Sigmoid colon (tissue), 7 donors: Measurements from ENCODE around the gene APOC3. TPM values are rescaled to one million over a fixed set of nuclear protein-coding genes. Genes with fewer than 3 reads are reported as not detected.
A peak's percentile ranks its signal among the peaks of the same experiment; 100 is the strongest.

Experiments used
- DNase-seq: peaks from one replicate; pipeline ENCODE4 v3.0.0-alpha.2; 2019
- H3K27ac ChIP-seq, 4 donors: fragments of 200-600 bp; sonication (generic); one replicate each; pipeline ENCODE4 v1.5.1; 2016 to 2019; ENCODE audit warnings: mild to moderate bottlenecking in 1 of 4
- H3K27me3 ChIP-seq, 3 donors: fragments of 200-600 bp; sonication (generic); one replicate each; pipeline ENCODE4 v1.5.1; 2019; ENCODE audit warnings: mild to moderate bottlenecking in 1 of 3
- H3K36me3 ChIP-seq, 4 donors: fragments of 200-600 bp; sonication (generic); one replicate each; pipeline ENCODE4 v1.5.1; 2016 to 2019
- H3K4me1 ChIP-seq, 4 donors: fragments of 200-600 bp; sonication (generic); one replicate each; pipeline ENCODE4 v1.5.1; 2017 to 2019
- H3K4me3 ChIP-seq, 4 donors: fragments of 200-600 bp; sonication (generic); one replicate each; pipeline ENCODE4 v1.5.1; 2017 to 2019; ENCODE audit warnings: mild to moderate bottlenecking in 2 of 4, moderate library complexity in 1 of 4
- H3K9me3 ChIP-seq, 4 donors: fragments of 200-600 bp in 3 of 4; sonication (generic) in 3 of 4; one replicate each; pipeline versions ENCODE4 v1.5.1 to v1.6.1; 2013 to 2019
- CTCF ChIP-seq, 4 experiments: fragments of 450-650 bp in 3 of 4; fragments of 200-600 bp in 1 of 4; IDR thresholded peaks; one replicate each; pipeline ENCODE4 v1.5.1; 2016 to 2019; ENCODE audit warnings: antibody characterized with exemption in 4 of 4, mild to moderate bottlenecking in 3 of 4, moderate library complexity in 2 of 4
- EP300 ChIP-seq, 4 donors: sonication (generic); formaldehyde crosslinking; IDR thresholded peaks; one replicate each; pipeline ENCODE4 v1.6.1; 2017; ENCODE audit warnings: antibody characterized with exemption in 4 of 4
- POLR2A ChIP-seq, 2 donors: fragments of 450-650 bp; IDR thresholded peaks; one replicate each; pipeline ENCODE4 v1.6.1; 2016; ENCODE audit warnings: antibody characterized with exemption in 2 of 2, mild to moderate bottlenecking in 2 of 2, moderate library complexity in 2 of 2
- POLR2AphosphoS5 ChIP-seq, 4 donors: sonication (generic); formaldehyde crosslinking; IDR thresholded peaks; one replicate each; pipeline ENCODE4 v1.6.1; 2017; ENCODE audit warnings: antibody characterized with exemption in 4 of 4
- WGBS, 2 donors: extraction: QIAGEN DNeasy Blood & Tissue Kit; methylation state at CpG; one replicate each; pipeline ENCODE4 v1.1.7; 2013; 5-methylcytosine and 5-hydroxymethylcytosine counted together
- intact Hi-C: fragments of 100-400 bp; cut with DNase I; formaldehyde crosslinking; loops from one replicate; pipeline ENCODE4 v1.15.1; 2023
- polyA plus RNA-seq, 3 donors: library from polyadenylated mRNA; stranded (reverse); fragments of 200-250 nt; gene quantifications; one replicate each; pipeline ENCODE4 v1.2.3, GENCODE V29; 2013
- total RNA-seq, 4 donors: library from RNA; depleted of rRNA; stranded (reverse); fragments of >200 nt; gene quantifications; one replicate each; pipeline ENCODE4 v1.1.0, GENCODE V29; 2016
- donor health status: healthy with polysubstance abuse.
- donor health status: Bipolar disorder and iron deficiency.
- donor health status: healthy.

Gene APOC3
- total and polyA plus RNA-seq, 7 donors = 0.19 to 4.4 TPM; not detected in 5

GRCh38 chr11:116825434-116825833, 4.3 kb upstream of the APOC3 start:
- no peak overlapping the region for H3K27ac ChIP-seq
- intact Hi-C loops = no loop called here
- no peaks in the 10 kb centered on the region for H3K9me3 ChIP-seq
- WGBS, 2 donors = 83 to 86% methylated on average over 5 of the region's 5 CpGs
- H3K4me3 ChIP-seq = no peak overlapping the region
- no peaks in the 10 kb centered on the region for H3K4me1 ChIP-seq
- no peaks in the 10 kb centered on the region for H3K36me3 ChIP-seq
- H3K27me3 ChIP-seq = no peaks in the 10 kb centered on the region
- TF ChIP-seq CTCF (IDR thresholded peaks at IDR 0.05) (no peak), POLR2AphosphoS5 (IDR thresholded peaks at IDR 0.05) (no peak), POLR2A (IDR thresholded peaks at IDR 0.05) (no peak), EP300 (IDR thresholded peaks at IDR 0.05) (no peak)
- DNase-seq = no peak

- Histone ChIP-seq H3K36me3 (no peaks in the 10 kb centered on the region), H3K27ac (no peak overlapping the region), H3K4me1 (no peaks in the 10 kb centered on the region), H3K27me3 (no peaks in the 10 kb centered on the region), H3K4me3 (no peak overlapping the region), H3K9me3 (no peaks in the 10 kb centered on the region)
- intact Hi-C loops = no loop called here
- no peak for TF ChIP-seq POLR2A (IDR thresholded peaks at IDR 0.05)
- TF ChIP-seq EP300 (IDR thresholded peaks at IDR 0.05) = no peak
- TF ChIP-seq CTCF (IDR thresholded peaks at IDR 0.05) = no peak
- TF ChIP-seq POLR2AphosphoS5 (IDR thresholded peaks at IDR 0.05) = no peak
- 77 to 79% methylated on average over 22 of the region's 22 CpGs for WGBS, 2 donors
- peak; percentile 38 for DNase-seq
Observed at GRCh38 chr11:116825854-116826750, 3.6 kb upstream of the APOC3 start.

DNA sequence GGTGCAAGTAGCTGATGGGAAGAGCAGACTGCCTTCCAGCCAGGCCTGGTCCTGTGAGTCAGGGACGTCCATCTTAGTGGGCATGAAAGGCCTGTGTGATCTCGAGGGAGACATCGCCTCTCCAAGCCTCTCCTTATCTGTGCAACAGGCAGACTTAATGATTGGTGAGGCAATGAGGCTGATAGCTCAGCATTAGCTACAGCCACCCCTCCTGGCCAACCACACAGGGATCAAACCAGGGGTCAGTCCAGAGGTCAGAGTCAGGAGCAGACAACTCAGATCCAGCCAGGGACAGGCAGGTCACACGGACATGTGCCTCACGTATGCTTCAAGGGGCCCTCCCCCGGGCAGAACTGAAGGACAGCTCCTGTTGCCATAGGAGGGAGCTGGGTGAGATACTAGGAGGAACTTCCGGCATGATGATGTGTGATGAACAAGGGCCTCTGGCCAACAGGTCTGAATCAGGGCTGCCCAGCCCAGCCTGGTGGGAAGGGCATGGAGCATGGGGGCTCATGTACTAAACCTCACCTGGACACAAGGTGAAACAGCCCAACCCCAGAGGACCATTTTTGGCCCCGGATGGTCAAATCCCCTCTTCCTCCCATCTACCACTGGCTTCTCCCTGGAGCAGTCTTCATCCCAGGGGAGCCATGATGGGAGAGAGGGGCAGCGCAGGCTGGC, 2.8 kb upstream of the APOC3 start:
- no peak overlapping the region for H3K27ac ChIP-seq
- DNase-seq = peak; percentile 46
- intact Hi-C loops = no loop called here
- H3K4me3 ChIP-seq = no peak overlapping the region
- 83 to 86% methylated on average over 9 of the region's 9 CpGs for WGBS, 2 donors
- no peaks in the 10 kb centered on the region for H3K9me3 ChIP-seq
- TF ChIP-seq POLR2AphosphoS5 (IDR thresholded peaks at IDR 0.05) (no peak), POLR2A (IDR thresholded peaks at IDR 0.05) (no peak), EP300 (IDR thresholded peaks at IDR 0.05) (no peak), CTCF (IDR thresholded peaks at IDR 0.05) (no peak)
- H3K4me1 ChIP-seq = no peaks in the 10 kb centered on the region
- no peaks in the 10 kb centered on the region for H3K36me3 ChIP-seq
- no peaks in the 10 kb centered on the region for H3K27me3 ChIP-seq

DNA sequence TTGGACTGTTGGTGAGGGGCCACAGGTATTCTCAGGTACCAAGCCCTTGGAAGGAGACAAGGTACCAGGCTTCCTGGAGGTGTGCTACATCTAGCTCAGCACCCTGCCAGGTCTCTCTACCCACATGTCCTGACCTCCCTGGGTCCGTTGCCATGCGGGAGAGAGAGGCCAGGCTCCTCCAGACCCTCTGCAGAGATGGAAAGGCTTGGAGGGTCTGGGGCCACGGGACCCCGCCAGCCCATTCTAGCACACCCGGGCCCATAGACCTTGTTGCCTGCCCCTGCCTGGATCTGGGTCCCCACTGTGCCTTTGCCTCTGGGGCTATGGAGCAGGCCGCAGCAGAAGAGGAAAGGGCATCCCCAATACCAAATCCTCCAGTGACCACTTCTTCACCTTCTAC, 2.2 kb upstream of the APOC3 start:
- Histone ChIP-seq H3K36me3 (no peaks in the 10 kb centered on the region), H3K4me1 (no peaks in the 10 kb centered on the region), H3K9me3 (no peaks in the 10 kb centered on the region), H3K27ac (no peak overlapping the region), H3K27me3 (no peaks in the 10 kb centered on the region), H3K4me3 (no peak overlapping the region)
- no peak for TF ChIP-seq CTCF (IDR thresholded peaks at IDR 0.05)
- no peak for TF ChIP-seq EP300 (IDR thresholded peaks at IDR 0.05)
- no peak for TF ChIP-seq POLR2A (IDR thresholded peaks at IDR 0.05)
- no peak for TF ChIP-seq POLR2AphosphoS5 (IDR thresholded peaks at IDR 0.05)
- DNase-seq = peak; percentile 39
- 93 to 95% methylated on average over 6 of the region's 6 CpGs for WGBS, 2 donors
- intact Hi-C loops = no loop called here
